ENCODE measurements around the gene PATJ.
A peak's percentile ranks its signal among the peaks of the same experiment; 100 is the strongest.

The PATJ gene

GRCh38 chr1:62090016-62090415 is 347.7 kb downstream of the PATJ start:
- no peak for DNase-seq

- no peak for DNase-seq
Measured at GRCh38 chr1:62092110-62092509, 349.8 kb downstream of the PATJ start.

DNA sequence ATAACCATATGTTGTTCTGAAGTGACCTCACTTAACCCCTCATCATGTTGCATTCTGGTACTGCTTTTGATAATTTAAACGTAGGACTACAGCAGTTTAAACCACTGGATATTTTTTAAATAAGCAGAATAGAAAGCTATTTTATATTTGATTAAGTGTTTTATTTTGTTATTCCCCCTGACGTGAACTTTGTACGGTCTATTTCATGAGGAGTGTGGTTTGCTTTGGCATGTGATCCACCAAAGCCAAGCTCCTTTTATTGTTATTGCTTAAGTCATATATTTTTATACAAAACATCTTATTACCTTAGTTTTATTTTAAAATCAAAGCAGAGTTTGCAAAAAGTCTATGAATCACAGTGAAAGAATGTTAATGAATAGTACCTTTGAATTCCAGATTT is 351.0 kb downstream of the PATJ start:
- no peak for DNase-seq

DNA sequence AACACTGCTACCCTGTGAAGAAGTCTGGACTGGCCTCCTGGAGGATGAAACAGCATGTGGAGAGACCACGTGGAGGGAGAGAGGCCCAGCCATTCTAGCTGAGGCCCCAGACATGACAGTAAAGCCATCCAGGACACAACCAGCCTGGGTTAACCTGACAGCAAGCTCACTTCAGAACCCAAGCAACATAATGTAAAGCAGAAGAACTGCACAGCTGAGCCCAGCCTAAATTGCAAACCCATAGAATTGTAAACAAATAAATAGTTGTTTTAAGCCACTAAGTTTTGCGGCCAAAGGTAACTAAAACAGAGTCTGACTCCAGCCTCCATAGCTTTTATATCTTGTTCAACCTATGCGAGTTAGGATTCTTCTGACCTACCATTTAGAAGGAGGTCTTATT is 355.2 kb downstream of the PATJ start:
- DNase-seq, result no peak

DNA sequence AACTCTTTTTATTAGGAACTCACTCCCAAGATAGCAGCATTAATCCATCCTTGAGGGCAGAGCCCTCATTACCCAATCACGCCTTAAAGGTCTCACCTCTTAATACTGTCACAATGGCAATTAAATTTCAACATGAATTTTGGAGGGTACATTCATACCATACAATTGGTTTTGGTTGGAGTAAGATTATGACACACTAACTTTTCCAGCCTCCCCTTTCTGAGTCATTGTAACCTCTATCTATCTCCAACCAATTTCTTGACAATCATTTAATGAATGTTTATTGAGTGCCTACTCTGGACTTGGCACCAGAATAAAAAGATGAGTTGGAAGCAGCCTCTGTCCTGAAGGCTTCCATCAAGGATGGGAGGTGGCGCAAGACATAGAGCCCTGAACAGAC is 358.2 kb downstream of the PATJ start:
- no peak for DNase-seq

- no peak for DNase-seq
Measured at GRCh38 chr1:62103846-62104245, 361.6 kb downstream of the PATJ start.

DNA sequence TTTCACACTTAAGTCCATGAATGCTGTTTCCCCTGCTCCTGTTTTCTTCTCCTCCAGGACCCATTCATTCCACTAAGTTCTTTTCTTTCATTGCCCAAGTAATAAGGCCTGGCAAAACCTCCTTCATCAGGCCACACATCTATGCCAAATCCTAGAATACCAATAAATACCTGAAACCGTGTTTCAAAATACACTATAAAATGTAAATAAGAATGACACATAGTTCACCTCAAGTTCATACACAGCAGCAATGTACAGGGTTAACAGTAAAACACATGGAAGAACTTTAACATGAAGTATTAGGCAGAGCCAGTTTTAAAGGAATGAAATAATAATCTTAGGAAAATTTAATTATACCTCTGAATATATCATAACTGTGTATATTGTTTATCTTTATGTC is 365.6 kb downstream of the PATJ start:
- DNase-seq, result no peak

DNA sequence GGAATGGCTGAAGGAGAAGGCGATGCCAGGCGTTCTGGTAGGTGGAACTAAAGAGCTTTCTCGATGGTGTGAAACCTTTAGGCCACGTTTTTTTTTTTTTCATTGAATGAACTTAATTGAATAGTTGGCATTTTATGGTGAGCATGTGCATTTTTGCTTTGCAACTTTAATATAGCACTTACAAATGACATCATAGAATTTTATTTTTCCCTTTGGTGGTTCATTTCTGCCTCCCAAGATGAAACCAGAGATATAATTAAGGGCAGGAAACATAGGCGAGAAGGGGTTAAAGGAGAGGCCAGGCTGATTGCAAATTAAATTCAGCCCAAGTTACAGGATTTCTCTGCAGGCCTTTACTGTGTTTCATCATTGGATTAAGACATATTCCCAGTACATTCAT is 366.8 kb downstream of the PATJ start:
- DNase-seq, result no peak

DNA sequence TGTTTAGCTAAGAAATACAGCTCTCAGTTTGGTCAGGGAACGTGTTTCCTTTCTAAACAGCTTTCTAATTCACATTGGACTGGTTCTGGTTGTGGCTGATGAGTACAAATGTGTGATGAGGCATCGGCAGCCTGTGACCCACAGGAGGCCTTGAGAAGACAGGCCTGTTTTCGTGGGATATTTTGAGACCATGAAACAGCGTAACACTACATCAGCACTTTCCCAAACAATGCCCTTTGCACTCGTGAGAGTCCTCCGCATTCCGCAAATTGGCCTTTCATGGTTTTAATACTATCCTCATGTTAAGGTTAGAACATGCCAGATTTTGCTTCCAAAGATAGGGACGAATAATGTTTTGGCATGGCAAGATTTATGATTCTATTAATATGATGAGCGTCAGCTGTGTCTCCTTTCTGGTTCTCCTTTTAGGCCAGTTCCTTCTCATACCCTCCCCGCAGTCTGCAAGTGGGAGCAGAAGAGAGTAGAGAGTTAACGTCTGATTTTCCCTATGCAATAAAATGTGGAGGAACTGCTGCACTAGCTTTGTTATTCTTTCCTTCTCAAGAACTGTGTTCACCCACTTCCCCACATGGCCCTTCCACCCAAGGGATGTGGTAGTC is 368.0 kb downstream of the PATJ start:
- DNase-seq, result no peak

DNA sequence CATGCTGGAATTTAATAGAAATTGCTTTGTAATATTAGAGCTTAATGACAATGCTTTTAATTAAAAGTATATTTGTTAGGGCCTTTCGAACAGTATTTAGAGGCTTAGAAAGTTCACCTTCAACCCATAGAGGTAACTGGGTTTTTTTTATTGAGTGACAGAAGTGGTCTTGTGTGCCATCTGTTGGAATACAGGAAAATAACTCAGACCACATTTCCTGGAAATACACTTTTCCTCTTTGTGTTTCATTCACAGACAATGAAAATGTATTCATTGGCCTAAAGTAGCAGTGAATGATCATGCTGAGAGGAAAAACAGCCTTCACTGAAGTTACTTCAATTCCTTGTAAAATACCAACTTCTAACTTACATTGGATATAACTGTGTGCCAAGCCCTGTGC is 368.8 kb downstream of the PATJ start:
- no peak for DNase-seq

DNA sequence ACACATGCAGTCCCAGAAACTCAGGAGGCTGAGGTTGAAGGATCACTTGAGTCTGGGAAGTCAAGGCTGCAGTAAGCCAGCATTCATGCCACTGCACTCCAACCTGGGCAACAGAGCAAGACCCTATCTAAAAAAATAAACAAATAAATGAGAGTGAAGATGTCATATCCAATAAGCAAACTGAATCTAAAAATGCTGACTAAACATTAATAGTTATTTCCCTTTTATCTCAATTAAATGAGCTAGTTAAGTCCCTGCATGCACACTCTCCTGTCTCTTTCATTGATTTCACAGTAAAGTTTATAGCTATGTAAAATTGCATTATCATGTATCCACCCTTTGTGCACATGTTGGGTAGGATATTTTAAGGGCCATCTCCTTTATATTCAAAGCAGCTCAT is 371.2 kb downstream of the PATJ start:
- no peak for DNase-seq

DNA sequence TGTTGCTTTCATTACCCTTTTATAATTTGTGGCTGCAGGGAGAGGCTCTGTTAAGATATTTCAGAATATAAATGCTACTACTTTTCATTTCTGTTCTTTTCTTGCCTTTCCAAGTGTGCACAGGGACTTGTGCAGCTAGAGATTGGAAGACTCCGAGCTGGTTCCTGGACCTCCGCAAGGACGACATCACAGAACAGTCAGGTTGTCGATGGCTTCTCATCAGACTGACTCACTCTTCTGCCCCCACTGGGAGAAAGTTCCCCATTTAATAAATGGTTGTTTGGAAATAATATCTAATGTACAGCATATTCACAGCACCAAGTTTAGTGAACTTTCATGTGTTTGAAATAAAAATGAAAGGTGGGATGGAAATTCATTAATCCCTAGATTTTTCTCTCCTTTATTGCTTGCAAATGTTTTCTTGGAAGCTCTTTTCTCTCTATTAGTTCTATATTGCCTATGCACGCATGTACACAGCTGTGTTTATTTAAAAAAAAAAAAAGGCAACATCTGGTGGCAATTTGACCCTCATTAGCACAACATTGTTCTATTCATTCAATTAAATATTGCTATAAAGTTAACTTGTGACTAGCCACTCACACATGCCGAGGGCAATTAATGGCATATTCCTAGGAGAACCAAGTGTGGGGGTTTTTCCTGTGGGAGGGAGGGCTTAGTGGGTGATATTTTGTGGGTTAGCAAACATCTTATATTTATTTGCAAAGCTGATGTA is 374.9 kb downstream of the PATJ start:
- no peak for DNase-seq

GRCh38 chr1:62126579-62127290 is 384.5 kb downstream of the PATJ start:
- no peak for DNase-seq

DNA sequence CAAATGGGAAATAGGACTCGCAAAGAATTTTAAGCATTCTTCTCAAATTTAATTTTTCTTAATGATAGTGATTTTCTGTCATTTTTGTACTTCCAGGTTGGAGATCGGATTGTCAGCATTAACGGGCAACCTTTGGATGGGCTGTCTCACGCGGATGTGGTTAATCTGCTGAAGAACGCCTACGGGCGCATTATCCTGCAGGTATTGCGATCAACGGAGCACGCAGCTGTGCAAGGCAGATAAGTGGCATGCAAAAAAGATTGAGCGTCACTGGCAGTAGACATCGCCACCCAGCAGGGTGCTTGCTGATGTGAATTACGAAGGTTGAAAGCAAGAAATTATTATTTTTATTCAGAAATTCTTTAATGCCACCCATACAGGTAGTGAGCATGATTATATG is 386.5 kb downstream of the PATJ start:
- no peak for DNase-seq

DNA sequence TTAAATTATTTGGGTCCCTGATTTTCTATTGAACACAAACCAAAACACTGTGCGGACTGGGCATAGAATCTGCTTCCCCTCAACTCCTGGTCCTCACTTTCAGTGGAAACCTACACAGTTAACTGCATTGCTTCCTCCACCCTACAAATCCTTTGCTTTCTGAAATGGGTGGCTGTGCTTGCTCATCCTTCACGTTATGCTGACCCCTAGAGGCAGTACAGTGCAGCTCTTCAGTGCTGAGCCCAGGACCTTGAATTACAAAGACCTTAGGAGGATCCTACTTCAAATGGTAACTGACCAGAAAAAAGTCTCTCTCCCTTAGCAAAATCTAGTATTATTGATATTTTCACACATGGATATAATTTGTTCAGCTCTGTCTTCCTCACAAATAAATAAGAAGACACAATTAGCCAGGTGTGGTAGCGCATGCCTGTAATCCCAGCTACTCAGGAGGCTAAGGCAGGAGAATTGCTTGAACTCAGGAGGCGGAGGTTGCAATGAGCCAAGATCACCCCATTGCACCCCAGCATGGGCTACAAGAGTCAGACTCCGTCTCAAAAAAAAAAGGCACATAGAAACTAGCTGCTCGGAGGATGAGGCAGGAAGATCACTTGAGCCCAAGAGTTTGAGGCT is 388.9 kb downstream of the PATJ start:
- DNase-seq, result peak in 29 of 58 donors; percentile 0 to 60 (median 7)

GRCh38 chr1:62138029-62138428 is 395.7 kb downstream of the PATJ start:
- no peak for DNase-seq

DNA sequence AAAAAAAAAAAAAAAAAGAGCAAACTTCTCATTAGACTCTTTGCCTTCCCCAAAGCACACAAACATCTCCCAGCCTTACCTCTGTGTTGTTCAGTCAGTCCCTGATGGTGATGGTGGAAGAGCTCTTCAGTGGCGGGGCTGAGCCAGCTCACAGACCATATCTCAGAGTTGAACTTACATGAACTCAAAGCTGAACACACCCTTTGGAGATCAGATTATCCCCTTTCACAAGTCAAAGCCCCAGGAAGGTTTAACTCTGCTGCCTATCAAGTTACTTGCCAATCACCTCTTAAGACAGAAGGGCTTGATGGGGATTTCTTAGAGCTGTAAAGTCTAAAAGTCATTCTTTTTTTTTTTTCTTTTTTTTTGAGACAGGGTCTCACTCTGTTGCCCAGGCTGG is 397.1 kb downstream of the PATJ start:
- DNase-seq, result no peak

- DNase-seq, result no peak
Measured at GRCh38 chr1:62140666-62141065, 398.4 kb downstream of the PATJ start.

- no peak for DNase-seq
Measured at GRCh38 chr1:62142496-62142895, 400.2 kb downstream of the PATJ start.

DNA sequence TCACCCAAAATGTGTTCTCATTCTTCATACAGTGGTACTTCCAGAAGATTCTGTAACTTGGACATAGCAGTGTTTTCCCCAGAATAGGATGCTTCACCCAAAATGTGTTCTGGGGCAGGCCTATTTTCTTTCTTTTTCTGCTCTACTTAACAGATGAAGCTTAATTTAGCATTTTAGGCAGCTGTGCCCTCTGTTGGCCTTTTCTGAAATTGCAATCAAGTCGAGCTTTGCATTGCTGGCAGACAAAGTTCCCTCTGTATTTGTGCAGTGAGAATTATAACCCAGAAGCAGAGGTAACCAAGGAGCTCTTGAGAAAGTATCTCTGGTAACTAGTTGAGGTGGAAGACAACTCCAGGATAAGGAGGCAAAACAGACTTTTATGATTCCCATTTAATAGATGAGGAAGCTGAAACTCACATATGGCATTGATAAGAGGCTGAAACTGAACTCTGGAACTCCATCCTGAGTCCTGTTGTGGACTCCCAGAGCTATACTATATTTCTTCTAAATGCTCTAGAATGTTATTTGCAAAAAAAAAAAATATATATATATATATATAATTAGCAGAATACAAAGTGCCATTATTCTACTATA is 402.1 kb downstream of the PATJ start:
- DNase-seq, result peak in 37 of 58 donors; percentile 1 to 64 (median 15)

- DNase-seq, result no peak
Measured at GRCh38 chr1:62159940-62160348, 417.7 kb downstream of the PATJ start.

DNA sequence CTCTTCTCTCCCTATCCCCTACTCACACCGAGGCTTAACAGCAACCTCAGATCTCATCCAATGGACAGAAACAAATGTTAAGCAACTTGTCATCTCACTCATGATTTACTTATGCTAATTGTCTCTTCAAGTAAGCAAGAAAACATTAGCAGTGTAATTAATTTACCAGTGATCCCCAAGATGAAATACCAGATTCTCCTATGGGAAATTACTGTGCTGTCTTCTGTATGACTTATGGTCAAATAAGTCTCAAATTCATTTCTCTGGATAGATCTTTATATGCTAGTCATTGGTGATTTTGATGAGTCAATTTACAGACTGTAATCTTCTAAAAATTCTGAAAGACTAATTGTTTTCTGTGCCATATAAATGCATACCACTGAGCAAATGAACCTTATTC is 419.4 kb downstream of the PATJ start:
- no peak for DNase-seq
